Left cardiac atrium (tissue), 4 donors: Measurements from ENCODE around the gene EPHB3. TPM values are rescaled to one million over a fixed set of nuclear protein-coding genes. Genes with fewer than 3 reads are reported as not detected.

ENCODE experiments used
- ATAC-seq, 2 donors: fragments of 200-7000 bp; cut with Tn5 transposase; one replicate each; pipeline ENCODE4 v1.9.1; 2020; ENCODE audit warnings: mild to moderate bottlenecking in 2 of 2, moderate library complexity in 2 of 2
- DNase-seq: peaks from one replicate; pipeline ENCODE4 v3.0.0-alpha.2; 2020
- intact Hi-C, 2 donors: fragments of 100-400 bp; cut with DNase I; formaldehyde crosslinking; loops; one replicate each; pipeline versions ENCODE4 v1.14.1 to v1.15.1; 2022 to 2023
- long read RNA-seq: library from polyadenylated mRNA; unstranded; transcript quantifications from one replicate; pipeline ENCODE4 v2.0.0, GENCODE V29; 2021
- total RNA-seq, 2 donors: library from RNA; stranded (reverse); fragmentation: NEBNext Ultra II Directional; extraction: Animal tissue kit (Norgen Biotek cat#: 25700); gene quantifications; one replicate each; pipeline ENCODE4 v1.2.1, GENCODE V29; 2021
- donor health status: DM: no; HTN: yes; CAD: no.
- donor health status: DM: no; HTN: yes; CAD: no; lungs with severe emphysema.
- donor health status: DM: yes; HTN: yes; CAD: no.
- donor health status: Dilated cardiomyopathy.

Gene EPHB3
- 1 to 10 TPM; 1.6 to 1.7 TPM for total RNA-seq
- long read RNA-seq, partial matches to known transcripts = 0 of 1 reads
- long read RNA-seq, other reads (novel, unspliced or antisense) = 1 of 1 reads

DNA sequence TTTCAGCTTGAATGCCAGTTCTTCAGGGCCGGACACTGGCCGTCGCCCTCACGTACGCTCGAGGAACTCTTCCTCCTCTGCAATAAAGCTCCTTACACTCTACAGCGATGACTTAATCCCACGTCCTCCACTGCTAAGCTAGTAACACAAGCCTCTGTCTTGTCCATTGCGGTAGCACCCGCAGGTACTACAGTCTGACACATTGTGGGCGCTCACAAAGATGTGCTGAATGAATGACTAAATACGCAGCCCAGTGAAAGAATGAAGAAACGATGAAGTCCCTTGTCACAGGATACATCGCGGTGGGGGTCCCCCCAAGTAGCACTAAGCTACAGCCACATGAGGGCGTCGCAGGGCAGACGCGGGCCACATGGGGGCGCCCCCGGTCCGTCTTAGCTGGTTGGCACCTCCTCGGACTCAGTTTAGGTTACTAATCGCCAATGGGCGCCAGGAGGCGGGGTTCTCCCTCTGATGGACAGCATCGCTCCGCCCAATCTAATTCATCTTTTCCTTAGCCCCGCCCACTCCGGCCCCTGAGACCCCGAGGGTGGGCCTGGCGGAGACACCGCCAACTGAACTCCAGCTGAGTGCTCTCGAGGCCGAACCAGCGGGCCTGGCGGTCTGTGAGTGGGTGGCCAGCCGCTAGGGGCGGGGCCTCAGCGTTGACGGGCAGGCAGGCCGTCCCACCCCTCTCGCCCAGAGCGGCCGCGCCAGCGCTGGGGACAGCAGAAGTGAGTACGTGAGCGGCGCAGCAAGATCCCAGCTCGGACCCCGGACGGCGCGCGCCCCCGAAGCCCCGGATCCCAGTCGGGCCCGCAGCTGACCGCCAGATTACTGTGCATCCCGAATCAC lies at the start of gene EPHB3:
EPHB3 (plus strand) TSS at position 725 of the 852 bp plus-strand sequence. CDS start 451 bp downstream, outside the sequence.
- intact Hi-C loops = loop anchor here in 1 of 2 donors (1.0 kb wide), 1 partner anchor 216 kb away; no protein-coding TSS in a partner anchor
- ATAC-seq = peak; percentile 96 to 97
- peak; percentile 99 for DNase-seq

DNA sequence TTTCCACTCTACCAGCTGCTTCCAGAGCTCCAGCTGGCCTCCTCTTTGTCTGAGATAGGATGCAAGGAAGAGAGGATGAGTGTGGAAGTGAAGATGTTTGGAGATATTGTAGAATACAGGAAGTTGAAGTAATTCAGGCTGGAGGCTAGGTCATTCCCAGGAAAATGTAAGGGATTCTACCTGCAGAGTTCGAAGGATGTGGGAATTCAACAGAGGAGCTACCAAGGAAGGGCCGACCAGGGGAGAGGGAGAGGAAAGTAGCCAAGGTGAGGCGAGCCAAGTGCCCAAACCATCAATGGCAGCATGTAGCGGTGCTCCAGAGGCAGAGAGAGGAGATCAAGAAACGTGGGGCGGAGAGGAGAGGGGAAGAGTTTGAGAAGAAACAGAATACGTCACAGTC lies 49.0 kb upstream of the EPHB3 start:
- no peak for DNase-seq
- intact Hi-C loops = loop anchor here (1.0 to 10.0 kb wide), 3 partner anchors 98 to 141 kb away; partner anchors contain the start of gene THPO (in 1 of the 2)
- ATAC-seq = no peak

DNA sequence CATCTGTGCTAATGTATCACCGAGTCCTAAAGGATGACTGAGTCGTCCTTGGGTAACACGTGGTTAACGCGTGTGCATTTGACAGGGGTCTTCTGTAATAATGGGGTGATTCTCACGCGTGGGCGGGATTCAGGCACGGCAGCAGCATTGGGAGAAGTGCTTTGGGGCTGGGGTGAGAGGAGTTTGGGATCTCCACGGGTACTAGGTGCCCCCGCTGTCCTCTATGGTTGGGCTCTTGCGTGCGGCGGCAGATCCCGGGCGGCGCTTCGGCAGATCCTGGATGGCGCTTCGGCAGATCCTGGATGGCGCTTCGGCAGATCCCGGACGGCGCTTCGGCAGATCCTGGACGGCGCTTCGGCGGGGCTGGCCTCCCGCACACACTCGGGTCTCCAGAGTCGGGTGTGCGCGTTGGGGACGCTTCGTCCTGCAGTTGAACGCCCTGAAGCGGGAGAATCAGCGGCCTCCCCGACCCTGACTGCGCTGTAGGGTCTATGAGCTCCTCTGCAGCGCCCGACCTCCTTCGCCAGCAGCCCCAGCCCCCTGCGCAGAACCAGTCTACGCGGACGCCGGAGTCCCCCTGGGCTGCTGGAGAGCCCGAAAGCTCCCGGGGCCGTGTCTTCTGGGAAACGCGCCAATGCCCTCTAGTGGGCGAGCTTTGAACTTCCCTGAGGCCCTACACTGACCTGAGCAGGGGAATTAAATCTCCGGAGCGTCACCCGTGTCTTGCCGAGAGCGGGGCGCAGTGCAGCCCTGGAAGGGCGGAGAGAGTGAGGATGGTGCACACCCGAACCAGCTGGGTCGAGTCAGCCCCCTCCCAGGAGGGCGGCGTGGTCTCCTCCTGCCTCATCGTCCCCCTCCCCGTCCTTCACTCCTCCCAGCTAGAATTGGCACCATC lies 48.1 kb upstream of the EPHB3 start:
- ATAC-seq = peak; percentile 99
- intact Hi-C loops = loop anchor here (1.0 to 10.0 kb wide), 3 partner anchors 99 to 142 kb away; partner anchors contain the start of gene THPO (in 1 of the 2)
- DNase-seq = peak; percentile 88

DNA sequence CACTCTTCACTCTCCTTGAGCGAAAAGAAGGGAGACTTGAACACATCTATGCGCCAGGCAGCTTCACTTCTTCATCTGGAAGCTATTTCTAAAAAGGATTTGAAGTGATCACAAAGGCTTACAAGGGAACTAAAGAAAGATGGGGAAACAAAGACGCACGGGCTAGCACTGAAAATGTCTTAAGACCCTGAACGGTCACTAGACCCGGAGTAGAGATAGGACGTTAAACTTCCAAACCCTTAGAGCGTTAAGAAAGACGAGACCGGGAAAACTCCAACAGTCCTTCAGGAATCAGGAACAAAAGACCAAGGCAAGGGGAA lies 47.5 kb upstream of the EPHB3 start:
- ATAC-seq = peak in 1 of 2 donors; percentile 36
- intact Hi-C loops = loop anchor here (10.0 kb wide), 2 partner anchors 99 to 139 kb away; partner anchors contain the start of gene THPO (in 1 of the 2)
- no peak for DNase-seq

DNA sequence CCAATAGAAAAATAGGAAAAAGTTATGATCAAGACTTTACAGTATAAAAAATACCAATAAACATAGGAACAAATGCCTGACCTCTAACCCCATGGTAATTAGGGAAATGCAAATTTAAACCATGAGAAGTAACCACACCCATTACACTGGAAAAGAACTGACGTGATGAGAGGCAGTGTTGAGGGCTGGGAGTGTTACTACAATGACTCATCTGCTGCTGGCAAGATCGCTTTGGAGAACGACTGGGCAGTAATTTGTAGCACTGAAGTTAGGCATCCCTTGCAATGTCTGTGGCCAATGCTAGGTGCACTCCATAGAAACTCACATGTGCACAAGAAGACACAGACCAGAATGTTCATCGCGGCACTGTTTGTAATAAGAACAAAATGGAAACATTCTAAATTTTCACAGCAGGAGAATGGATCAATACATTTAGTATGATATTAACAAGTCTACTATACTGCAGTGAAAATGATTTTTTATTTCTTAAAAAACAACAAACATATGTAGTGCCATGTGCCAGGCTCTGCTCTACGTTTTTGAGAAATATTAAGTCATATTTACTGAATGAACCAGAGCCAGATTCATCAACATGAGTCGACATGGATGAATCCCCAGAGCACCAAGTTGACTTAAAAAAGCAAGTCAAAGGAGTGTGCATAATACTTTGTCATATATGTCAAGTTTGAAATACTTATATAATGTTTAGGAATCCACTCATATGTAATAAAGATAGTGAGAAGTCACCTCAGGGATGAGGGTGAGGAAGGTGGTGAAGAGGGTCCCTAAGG lies 37.6 kb upstream of the EPHB3 start:
- intact Hi-C loops = no loop called here
- DNase-seq = no peak
- peak in 1 of 2 donors; percentile 95 for ATAC-seq

DNA sequence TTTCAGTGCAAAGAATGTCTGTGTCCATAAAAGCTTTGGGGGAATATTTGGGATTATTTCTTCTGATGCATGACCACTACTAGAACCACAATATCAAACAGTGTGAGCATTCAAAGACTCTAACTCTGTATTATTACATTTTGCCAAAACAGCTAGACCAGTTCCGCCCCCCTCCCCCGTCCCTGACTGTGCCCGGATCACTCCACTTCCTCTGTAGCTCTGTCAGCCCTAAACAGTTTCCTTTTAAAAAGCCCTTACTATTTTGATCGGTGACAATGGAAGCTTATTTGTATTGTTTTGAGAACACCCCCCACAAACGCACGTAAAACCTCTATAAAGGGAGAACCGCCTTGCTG lies 36.6 kb upstream of the EPHB3 start:
- DNase-seq = no peak
- peak; percentile 79 to 81 for ATAC-seq

DNA sequence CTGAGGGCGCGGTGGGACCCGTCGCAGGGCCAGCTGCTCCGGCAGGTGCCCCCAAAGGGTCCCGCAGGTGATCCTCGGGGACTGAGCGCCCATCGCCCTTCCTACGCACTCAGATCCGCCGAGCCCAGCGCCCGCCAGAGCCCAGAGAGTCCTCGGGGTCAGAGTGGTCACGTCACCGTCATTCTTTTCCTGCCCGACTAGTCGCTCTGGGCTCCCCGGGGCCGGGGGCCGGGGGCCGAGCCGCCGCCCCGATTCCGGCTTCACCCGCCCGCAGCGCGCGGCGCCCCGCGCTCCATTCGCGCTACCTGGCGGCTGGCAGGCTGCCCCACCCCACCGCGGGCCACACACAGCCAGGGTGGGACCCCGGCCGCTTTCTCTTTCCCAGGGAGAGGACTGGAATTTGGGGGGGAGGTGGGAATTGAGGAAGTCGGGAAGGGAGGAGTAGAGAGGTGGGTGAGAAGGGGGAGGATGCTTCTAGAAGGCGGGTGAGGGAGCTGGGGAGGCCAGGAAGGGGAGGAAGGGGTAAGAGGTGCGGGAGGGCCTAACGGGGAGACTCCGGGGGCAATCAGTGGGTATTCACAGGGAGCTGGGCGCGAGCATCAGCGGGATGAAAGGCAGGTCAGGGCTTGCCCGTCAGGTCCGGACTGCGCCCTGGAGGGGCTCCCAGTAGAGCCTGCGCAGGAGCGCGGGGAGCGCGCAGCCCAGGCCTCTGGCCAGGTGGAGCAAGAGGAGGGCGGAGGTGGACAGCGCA lies 36.1 kb upstream of the EPHB3 start:
- ATAC-seq (peak; percentile 67 to 76), DNase-seq (peak; percentile 29)
- intact Hi-C loops = no loop called here

More for the DNA sequence above, 36.6 kb upstream of the EPHB3 start:
- intact Hi-C loops = no loop called here

DNA sequence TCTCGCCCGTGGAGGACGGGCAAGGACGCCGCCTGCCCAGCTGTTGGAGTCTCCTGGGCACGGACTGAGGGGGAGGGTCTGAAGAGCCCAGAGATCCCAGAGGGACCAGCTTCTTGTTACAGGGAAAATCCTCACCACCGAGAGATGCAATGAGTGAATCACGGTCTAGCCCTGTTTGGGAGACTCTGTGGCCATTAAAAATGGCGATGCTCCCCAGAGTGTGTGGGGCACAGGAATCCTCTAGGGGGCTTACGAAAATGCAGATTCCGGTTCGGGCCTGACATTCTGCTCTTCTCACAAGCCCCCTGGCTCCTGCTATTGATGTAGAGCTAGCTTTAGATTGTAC lies 35.5 kb upstream of the EPHB3 start:
- intact Hi-C loops = no loop called here
- DNase-seq (no peak), ATAC-seq (no peak)

DNA sequence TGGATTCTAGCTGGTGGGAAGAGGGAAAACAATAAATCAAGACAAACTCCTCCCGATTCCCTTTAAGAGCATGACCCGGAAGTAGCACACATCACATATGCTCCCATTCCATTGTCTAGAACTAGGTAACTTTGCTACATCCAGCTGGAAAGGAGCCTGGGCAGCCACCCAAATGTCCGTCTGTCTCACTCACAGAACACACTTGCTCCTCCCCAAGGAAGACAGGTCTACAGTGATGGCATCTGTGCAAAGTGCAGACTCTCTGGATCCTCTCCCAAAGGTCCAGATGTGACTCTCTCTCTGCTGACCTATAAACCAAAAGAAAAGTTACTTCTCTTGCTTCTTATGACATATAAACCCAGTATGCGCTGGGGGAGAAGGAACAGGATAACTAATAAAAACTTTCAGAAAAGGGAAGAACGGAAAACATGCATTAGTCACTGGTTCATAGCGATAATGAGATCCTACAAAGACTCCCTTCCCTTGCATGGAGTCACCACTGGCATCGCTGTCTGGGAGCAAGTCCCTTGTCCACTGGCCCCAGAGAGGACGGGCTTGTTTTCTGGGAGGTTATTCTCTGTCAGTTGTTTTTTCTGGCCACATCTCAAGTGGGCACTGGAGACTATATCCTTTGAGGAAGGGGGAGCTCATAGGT lies 29.8 kb upstream of the EPHB3 start:
- DNase-seq (no peak), ATAC-seq (no peak)
- intact Hi-C loops = no loop called here

DNA sequence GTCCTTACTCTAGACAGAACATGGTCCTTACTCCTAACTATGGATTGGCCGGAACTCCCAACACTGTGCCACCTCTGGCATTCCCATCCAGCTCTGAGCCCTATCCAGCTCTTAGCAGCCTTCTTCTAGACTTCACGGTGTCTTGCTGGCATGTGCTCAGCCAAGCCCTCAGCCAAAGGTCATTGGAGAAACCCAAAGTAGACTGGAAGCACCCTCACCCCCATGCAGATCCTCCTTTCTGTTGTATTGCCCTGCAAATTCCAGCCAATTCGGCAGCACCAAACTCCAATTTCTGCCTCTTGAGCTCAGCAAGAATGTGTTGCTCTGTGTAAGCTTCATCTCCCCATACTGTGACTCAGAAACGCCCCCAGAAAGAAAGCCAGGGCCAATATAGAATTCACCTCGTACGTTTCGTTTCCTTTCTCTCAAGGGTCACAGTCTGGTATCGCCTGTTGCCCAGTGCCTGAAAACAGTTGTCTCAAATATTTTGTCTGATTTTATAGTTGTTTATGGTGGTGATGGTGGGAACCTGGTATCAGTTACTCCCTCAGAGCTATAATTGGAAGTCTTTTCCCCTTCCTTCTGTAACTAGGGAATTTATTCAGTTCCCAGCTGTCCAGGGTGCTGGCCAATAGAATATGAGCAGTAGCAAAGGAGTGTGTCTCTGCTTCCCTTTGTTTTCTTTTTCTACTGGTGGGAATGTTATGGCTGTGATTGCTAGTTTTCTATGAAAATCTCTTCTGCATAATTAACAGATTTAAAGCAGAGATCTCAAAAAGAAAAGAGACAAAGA lies 28.4 kb upstream of the EPHB3 start:
- ATAC-seq (no peak), DNase-seq (no peak)
- intact Hi-C loops = no loop called here

DNA sequence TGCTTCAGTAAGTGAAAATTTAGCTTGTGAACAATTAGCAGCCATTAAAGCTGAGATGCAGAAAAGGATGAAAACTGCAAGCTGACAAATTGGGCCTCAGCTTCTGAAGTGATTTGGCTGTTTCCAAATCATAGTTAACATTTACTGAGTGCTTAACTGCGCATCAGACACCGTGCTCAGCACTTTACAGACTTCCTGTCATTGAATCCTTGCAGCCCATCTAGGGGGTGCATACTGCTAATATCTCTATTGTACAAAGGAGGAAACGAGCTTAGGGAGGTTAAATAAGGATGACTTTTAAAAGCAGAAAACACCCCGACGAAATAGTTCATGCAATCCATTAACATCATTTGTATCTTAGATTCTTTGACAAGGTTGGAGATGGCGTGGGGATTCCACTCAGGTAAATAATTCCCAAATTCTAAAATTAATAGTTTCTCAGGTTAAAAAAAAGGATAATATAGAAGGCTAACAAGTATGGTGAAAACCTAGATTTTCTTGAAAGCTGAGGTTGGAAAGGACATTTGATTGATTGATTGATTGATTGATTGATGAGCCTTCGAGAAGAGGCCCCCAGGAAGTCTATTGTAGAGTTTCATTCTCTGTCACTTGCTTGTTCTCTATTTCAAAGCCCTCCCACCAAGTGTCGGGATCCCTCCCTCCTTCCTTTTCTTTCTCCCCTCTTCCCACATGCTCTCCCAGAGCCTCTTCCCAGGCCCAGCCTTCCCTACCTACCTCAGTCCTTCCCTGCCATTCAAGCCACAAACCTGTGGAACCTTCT lies 23.5 kb upstream of the EPHB3 start:
- DNase-seq (no peak), ATAC-seq (no peak)
- intact Hi-C loops = no loop called here

DNA sequence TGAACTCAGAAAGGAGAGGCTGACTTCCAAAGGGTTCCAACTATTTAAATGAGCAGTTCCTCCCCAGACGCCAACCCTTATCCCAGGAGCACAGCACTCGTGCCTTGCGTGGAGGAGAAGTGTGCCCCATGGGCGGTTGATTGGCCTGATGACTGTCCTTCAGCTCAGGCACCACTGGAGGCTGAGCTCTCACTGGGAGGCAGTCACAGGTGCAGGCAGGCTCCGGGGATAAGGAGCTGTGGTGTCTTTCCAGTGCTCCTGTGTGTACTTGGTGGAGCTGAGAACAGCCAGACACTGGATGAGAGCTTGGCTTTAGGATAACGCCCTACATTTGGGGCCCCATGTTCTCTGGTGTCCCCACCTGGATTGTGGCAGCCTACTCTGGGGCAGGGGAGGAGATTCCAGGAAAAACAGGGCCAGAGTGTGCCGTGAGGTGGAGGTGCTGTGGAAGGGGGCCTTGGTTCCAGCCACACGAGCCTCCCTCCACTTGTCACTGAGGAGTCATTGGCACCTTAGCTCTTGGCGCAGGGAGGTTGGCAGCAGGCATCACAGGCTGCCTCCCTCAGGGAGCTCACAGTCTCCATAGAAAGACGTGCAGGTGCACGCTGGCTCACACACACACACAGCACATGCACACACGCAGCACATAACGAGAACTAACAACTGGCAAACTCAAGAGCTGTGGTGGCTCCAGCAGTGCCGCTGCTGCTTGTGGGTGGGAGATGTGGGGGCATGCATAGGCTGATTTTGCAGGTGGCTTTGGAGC lies 22.7 kb upstream of the EPHB3 start:
- DNase-seq (no peak), ATAC-seq (no peak)
- intact Hi-C loops = no loop called here

DNA sequence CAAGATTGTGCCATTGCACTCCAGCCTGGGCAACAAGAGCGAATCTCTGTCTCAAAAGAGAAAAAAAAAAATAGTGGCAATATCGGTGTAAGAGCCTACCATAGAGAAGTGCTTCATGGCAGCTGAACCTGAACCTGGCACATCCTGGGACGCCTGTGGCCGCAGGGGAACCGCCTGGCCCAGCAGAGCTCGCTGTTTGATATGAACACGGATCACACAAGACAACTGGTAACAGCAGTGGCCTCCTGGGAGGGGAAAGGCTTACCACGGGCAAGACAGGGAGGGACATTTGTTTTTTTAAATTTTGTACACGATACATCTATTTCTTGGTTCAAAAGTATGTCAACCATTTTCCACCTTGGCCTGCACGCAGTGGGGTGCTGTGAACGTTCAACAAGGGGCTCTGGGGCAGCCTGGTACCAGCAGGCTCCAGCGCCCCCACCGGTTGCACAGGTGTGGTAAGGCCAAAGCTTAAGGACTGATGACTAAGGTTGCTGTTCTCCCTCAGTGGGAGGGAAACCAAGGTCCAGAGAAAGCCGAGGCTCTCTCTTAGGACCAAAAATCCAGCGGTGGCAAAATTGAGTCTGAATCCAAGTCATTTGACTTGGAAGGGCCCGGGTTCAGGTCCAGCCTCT lies 21.7 kb upstream of the EPHB3 start:
- intact Hi-C loops = loop anchor here in 1 of 2 donors (10.0 kb wide), 1 partner anchor 165 kb away; the partner anchor contains the start of gene THPO
- ATAC-seq (no peak), DNase-seq (no peak)

DNA sequence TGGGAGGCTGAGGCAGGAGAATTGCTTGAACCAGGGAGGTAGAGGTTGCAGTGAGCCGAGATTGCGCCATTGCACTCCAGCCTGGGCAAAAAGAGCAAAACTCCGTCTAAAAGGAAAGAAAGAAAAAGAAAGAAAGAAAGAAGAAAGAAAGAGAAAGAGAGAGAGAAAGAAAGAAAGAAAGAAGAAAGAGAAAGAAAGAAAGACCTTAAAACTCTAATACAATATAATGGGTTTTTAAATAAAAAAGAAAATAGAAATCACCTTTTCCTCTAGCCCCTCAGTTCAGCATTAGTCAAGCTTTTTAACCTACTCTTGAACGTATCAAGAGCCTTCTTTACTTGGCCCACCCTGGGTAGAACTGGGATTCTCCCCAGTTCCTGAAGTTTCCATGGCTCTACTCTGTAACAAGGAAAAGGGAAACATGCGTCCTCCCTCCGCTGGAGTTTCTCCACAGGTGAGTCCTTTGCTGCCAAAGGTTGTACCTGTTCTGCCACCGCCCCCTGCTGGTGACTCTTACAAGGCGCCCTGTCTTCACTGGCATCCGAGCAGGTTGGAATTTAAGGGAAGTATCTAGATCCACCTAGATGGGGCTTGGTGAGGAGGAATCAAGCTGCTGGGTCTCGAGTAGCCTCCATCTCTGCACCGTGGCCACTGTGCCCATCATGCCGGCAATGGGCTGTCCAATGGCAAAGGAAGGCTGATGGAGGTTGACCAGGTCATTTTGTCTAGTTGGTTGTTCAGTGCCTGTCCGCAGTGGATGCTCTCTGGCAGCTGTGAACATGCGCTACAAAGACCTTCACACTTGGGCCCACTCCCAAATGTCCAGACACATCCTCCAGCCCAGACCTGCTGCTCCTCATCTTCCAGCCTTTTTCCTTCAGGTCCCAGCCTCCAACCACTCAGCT lies 20.6 kb upstream of the EPHB3 start:
- peak; percentile 62 for DNase-seq
- intact Hi-C loops = loop anchor here in 1 of 2 donors (10.0 kb wide), 1 partner anchor 166 kb away; the partner anchor contains the start of gene THPO
- ATAC-seq = peak in 1 of 2 donors; percentile 52
